Dendritic cell treated with granulocyte-macrophage colony-stimulating factor and Interleukin-4, amounts not matched to agents 40 ng/mL and 50 ng/mL, for 4 days (primary cell): ENCODE data around the gene TMTC1.

Source experiments
- H3K27ac Mint-ChIP-seq: one replicate; pipeline ENCODE4 v1.8.0; 2022; ENCODE audit warnings: mild to moderate bottlenecking, mixed read lengths
- H3K27me3 Mint-ChIP-seq: one replicate; pipeline ENCODE4 v1.8.0; 2022; ENCODE audit warnings: mild to moderate bottlenecking, mixed read lengths
- H3K36me3 Mint-ChIP-seq: one replicate; pipeline ENCODE4 v1.8.0; 2022; ENCODE audit warnings: low read depth, mixed read lengths
- H3K4me1 Mint-ChIP-seq: one replicate; pipeline ENCODE4 v1.8.0; 2022; ENCODE audit warnings: low read depth, mixed read lengths
- H3K4me3 Mint-ChIP-seq: one replicate; pipeline ENCODE4 v1.8.0; 2022; ENCODE audit warnings: mild to moderate bottlenecking, moderate library complexity, mixed read lengths
- H3K9me3 Mint-ChIP-seq: one replicate; pipeline ENCODE4 v1.8.0; 2022; ENCODE audit warnings: mixed read lengths
- intact Hi-C: fragments of 100-400 bp; cut with micrococcal nuclease; formaldehyde crosslinking; loops from one replicate; pipeline ENCODE4 v1.15.0; 2022

Gene TMTC1

DNA sequence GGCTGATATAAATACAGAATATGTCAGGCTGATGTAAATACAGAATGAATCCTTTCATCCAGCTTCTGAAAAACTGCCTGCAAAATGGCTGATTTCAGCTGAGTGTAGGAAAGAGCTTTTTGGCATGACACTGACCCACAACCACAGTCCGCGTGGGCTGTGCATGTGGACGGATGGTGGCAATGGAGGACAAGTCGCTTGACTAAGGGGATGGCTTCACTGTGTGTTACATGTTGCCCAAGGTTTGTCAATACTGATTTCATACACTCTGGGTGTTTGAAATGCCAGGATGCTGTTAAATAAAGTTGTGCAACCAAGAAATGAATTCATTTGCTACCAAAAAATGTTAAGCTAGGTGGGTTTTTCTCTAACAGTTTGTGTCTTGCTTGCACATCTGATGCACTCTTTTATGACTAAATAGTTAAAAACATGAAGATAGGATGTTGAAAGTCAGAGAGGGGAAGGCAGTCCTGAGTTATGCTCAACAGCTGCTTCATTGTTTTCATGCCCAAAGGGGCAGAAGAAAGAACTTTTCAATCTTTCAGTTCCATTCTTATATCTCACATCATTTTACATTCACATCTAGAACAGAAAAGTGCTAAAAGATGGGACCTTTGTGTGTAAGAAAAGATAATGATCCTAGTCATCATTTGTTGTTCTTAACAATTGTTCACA lies 249.8 kb downstream of the TMTC1 start:
- no peaks in the 10 kb centered on the region for H3K9me3 Mint-ChIP-seq
- no peaks in the 10 kb centered on the region for H3K4me1 Mint-ChIP-seq
- H3K27me3 Mint-ChIP-seq: peaks cover 2% of the 10 kb centered on the region
- intact Hi-C loops: no loop called here
- no peak overlapping the region for H3K4me3 Mint-ChIP-seq
- H3K27ac Mint-ChIP-seq: no peak overlapping the region
- H3K36me3 Mint-ChIP-seq: peaks cover 6% of the 10 kb centered on the region

GRCh38 chr12:29531471-29531870 lies 252.3 kb downstream of the TMTC1 start:
- Mint-ChIP-seq H3K36me3 (peaks cover 6% of the 10 kb centered on the region), H3K4me3 (no peak overlapping the region), H3K27me3 (peaks cover 2% of the 10 kb centered on the region), H3K9me3 (no peaks in the 10 kb centered on the region), H3K27ac (no peak overlapping the region), H3K4me1 (no peaks in the 10 kb centered on the region)
- intact Hi-C loops: no loop called here

DNA sequence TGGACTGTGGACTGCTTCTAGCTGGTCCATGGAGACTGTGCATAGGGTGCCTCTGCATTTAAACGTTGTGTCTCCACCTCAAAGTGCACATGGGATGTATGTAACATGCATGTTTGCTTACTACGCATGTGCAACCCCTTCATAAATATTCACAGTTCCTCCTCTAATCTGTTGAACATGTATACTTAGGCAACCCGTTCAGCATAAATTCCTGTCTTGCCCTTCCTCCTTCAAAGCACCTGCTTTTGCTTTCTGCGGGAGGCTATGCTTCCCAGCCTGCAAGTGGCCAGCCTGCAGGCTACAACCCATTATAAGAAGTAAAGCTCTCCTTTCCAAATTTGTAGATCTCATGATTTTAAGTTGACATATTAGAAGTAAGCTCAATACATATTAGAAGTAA lies 253.3 kb downstream of the TMTC1 start:
- Mint-ChIP-seq H3K36me3 (peaks cover 6% of the 10 kb centered on the region), H3K27me3 (peaks cover 2% of the 10 kb centered on the region), H3K4me1 (no peaks in the 10 kb centered on the region), H3K4me3 (no peak overlapping the region), H3K27ac (no peak overlapping the region), H3K9me3 (no peaks in the 10 kb centered on the region)
- intact Hi-C loops: no loop called here

DNA sequence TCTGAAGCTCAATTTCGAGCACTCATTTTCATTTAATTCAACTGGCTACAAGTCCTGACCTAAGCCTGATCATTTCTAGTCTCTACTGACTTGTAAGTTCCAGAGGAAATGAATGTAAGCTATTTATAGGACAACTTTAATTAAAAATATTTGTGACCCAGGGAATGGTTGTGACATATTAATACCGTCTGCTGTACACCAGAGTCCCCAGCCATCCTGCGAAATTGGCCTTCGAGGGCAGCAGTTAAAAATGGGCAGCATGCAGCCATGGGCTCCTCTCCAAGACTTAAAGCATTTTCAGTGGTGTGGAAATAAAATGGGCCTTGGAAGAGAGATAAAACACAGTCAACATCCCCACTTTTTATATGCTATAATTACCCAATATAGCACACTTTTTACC lies 255.6 kb downstream of the TMTC1 start:
- intact Hi-C loops: no loop called here
- no peaks in the 10 kb centered on the region for H3K9me3 Mint-ChIP-seq

GRCh38 chr12:29521951-29522350 lies 261.8 kb downstream of the TMTC1 start:
- H3K4me1 Mint-ChIP-seq: no peaks in the 10 kb centered on the region
- no peaks in the 10 kb centered on the region for H3K9me3 Mint-ChIP-seq
- H3K36me3 Mint-ChIP-seq: peaks cover 14% of the 10 kb centered on the region
- no peaks in the 10 kb centered on the region for H3K27me3 Mint-ChIP-seq
- H3K27ac Mint-ChIP-seq: no peak overlapping the region
- H3K4me3 Mint-ChIP-seq: no peak overlapping the region
- intact Hi-C loops: no loop called here

More for the DNA sequence above, 255.6 kb downstream of the TMTC1 start:
- peaks cover 2% of the 10 kb centered on the region for H3K27me3 Mint-ChIP-seq
- H3K4me1 Mint-ChIP-seq: no peaks in the 10 kb centered on the region
- no peak overlapping the region for H3K4me3 Mint-ChIP-seq
- peaks cover 6% of the 10 kb centered on the region for H3K36me3 Mint-ChIP-seq
- no peak overlapping the region for H3K27ac Mint-ChIP-seq

DNA sequence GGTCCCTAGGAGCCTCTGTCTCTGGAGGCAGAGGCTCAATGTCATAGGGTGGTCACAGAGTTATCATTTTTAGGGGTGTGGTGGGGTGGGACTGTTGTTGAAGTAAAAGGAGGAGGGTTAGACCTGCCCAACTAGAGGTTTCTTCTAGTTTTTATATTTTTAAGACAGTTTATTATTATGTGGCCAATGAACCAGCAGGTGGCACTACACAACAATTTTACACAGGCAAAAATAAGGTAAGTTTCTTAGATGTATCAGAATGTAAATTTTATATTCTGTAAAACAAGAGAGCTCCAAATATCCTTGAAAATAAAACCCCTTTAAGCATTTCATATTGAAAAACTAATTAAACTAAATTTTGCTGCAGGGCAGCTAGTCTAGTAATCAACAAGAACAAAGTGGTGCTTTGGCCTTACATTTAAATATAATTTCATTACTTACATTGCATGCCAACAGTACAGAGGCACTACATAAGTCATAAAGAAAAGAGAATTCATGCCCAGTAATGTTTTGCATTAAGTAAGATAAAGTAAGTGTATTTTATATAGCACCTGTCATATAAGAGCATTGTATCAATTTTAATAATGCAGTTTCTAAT lies 264.1 kb downstream of the TMTC1 start:
- peaks cover 2% of the 10 kb centered on the region for H3K27me3 Mint-ChIP-seq
- no peaks in the 10 kb centered on the region for H3K4me1 Mint-ChIP-seq
- intact Hi-C loops: loop anchor here (1.0 kb wide), 1 partner anchor 1288 kb away; no protein-coding TSS in a partner anchor
- H3K4me3 Mint-ChIP-seq: no peak overlapping the region
- no peaks in the 10 kb centered on the region for H3K9me3 Mint-ChIP-seq
- peaks cover 29% of the 10 kb centered on the region for H3K36me3 Mint-ChIP-seq
- H3K27ac Mint-ChIP-seq: no peak overlapping the region

- Mint-ChIP-seq H3K36me3 (peaks cover 42% of the 10 kb centered on the region), H3K27ac (no peak overlapping the region), H3K4me3 (no peak overlapping the region), H3K9me3 (no peaks in the 10 kb centered on the region), H3K27me3 (peaks cover 2% of the 10 kb centered on the region), H3K4me1 (no peaks in the 10 kb centered on the region)
- intact Hi-C loops: no loop called here
Measured at GRCh38 chr12:29518407-29518806, 265.3 kb downstream of the TMTC1 start.

DNA sequence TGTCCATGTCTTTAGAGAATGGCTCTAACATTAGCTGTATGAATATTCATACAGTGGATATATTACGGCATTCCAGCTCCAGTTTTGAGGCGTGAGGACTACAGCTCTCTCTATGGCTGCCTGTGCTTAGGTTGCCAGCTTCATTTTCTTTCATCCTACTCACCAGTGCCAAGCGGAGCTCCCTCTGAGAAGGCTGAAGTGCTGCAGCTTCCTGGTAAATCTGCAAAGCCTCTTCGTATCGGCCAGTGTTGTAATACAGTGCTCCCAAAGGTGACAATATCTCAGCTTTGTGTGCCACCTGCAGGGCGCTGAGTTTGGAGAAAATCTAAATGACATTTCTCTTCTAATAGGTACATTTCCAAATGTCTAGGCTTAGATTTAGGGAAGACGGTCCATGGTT lies 266.5 kb downstream of the TMTC1 start:
- intact Hi-C loops: no loop called here
- no peak overlapping the region for H3K4me3 Mint-ChIP-seq
- peaks cover 43% of the 10 kb centered on the region for H3K36me3 Mint-ChIP-seq
- H3K27me3 Mint-ChIP-seq: peaks cover 2% of the 10 kb centered on the region
- no peaks in the 10 kb centered on the region for H3K4me1 Mint-ChIP-seq
- H3K9me3 Mint-ChIP-seq: no peaks in the 10 kb centered on the region
- H3K27ac Mint-ChIP-seq: no peak overlapping the region

DNA sequence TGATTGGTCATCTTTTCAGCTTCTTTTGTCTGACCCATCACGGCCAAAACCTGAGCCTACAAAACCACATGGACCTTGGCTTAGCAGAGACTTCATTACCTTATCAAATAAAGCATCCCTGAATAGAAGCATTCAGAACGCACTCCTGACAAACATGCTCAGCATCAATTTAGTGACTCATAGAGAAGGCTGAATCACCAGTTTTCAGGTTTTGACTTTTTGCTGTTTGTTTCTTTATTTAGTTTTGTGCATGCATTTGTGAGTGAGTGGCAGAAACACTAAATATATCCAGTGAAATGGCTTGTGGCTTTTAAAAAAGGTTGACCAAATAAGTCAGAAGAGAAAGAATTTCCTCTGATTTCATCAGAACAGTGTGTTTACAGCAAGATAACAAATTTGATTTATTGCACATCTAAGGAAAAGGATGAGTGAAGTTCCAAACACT lies 267.3 kb downstream of the TMTC1 start:
- no peak overlapping the region for H3K4me3 Mint-ChIP-seq
- H3K27ac Mint-ChIP-seq: no peak overlapping the region
- H3K27me3 Mint-ChIP-seq: peaks cover 2% of the 10 kb centered on the region
- H3K4me1 Mint-ChIP-seq: no peaks in the 10 kb centered on the region
- H3K36me3 Mint-ChIP-seq: peaks cover 43% of the 10 kb centered on the region
- no peaks in the 10 kb centered on the region for H3K9me3 Mint-ChIP-seq
- intact Hi-C loops: no loop called here

DNA sequence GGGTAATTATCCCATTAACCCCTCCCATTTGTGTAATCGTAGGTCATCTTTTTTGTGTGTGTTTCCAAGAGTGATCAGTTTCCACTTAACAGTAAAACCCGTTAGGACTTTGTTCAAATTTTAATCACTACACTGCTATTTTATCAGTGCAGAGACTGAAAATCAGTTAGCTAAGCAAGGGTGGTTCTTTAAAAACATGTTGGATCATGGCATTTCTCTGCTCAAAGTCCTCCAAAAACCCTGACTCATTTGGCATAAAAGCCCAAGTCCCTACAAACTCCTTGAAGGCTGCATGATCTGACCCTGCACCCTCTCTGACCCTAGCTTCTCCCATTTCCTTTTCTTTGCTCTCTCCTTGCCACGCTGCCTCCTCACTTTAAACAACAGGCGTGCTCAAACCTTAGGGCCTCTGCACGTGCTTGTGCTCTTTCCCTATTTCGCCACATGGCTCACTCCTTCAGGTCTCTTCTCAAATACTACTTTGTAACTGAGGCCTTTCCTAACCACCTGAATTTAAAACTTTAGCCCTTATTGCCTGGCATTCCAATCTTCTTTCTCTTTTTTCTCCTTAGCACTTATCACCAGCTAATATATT lies 273.1 kb downstream of the TMTC1 start:
- peaks cover 47% of the 10 kb centered on the region for H3K36me3 Mint-ChIP-seq
- no peak overlapping the region for H3K4me3 Mint-ChIP-seq
- peaks cover 2% of the 10 kb centered on the region for H3K27me3 Mint-ChIP-seq
- no peaks in the 10 kb centered on the region for H3K4me1 Mint-ChIP-seq
- H3K27ac Mint-ChIP-seq: no peak overlapping the region
- H3K9me3 Mint-ChIP-seq: no peaks in the 10 kb centered on the region
- intact Hi-C loops: no loop called here

GRCh38 chr12:29509503-29509902 lies 274.2 kb downstream of the TMTC1 start:
- no peaks in the 10 kb centered on the region for H3K4me1 Mint-ChIP-seq
- intact Hi-C loops: no loop called here
- peaks cover 39% of the 10 kb centered on the region for H3K36me3 Mint-ChIP-seq
- no peak overlapping the region for H3K4me3 Mint-ChIP-seq
- H3K27me3 Mint-ChIP-seq: no peaks in the 10 kb centered on the region
- H3K27ac Mint-ChIP-seq: no peak overlapping the region
- no peaks in the 10 kb centered on the region for H3K9me3 Mint-ChIP-seq

DNA sequence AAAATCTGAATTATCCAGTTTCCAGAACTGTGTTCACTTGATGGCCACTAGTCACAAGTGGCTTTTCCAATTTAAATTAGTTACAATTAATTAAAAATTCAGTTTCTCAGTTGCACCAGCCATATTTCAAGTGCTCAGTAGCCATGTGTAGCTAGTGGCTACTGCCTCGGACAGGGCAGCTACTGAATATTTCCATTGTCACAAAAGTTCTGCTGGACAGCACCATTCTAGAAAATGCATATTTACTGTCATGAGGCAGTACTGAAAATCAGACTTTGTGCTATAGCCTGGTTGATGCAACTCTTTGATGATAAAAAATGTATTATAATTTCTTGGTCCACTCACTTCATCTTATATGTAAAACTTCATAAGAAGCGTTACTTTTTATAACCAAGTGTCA lies 274.8 kb downstream of the TMTC1 start:
- Mint-ChIP-seq H3K4me3 (no peak overlapping the region), H3K36me3 (peaks cover 39% of the 10 kb centered on the region), H3K27me3 (no peaks in the 10 kb centered on the region), H3K27ac (no peak overlapping the region), H3K4me1 (no peaks in the 10 kb centered on the region), H3K9me3 (no peaks in the 10 kb centered on the region)
- intact Hi-C loops: no loop called here

DNA sequence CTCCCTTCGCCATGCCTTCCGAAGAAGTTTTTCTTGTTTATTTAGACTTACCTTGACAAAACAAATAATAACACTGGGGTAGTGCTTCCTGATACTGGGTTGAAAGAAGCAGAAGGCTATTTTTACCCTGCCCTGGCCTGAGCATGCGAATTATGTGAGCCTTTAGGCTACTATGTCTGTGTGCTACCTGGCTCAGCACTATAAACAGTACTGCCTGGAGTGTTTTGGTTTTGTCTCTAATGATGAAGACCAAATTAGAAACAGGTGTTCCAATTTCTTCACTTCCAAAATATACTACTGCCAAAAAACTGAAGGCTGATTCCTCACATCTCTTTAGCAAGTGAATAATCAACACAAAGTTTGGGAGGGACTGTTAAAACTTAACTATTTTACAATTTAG lies 278.6 kb downstream of the TMTC1 start:
- peaks cover 36% of the 10 kb centered on the region for H3K36me3 Mint-ChIP-seq
- no peaks in the 10 kb centered on the region for H3K9me3 Mint-ChIP-seq
- H3K4me1 Mint-ChIP-seq: no peaks in the 10 kb centered on the region
- peaks cover 1% of the 10 kb centered on the region for H3K27me3 Mint-ChIP-seq
- no peak overlapping the region for H3K27ac Mint-ChIP-seq
- H3K4me3 Mint-ChIP-seq: no peak overlapping the region
- intact Hi-C loops: no loop called here

DNA sequence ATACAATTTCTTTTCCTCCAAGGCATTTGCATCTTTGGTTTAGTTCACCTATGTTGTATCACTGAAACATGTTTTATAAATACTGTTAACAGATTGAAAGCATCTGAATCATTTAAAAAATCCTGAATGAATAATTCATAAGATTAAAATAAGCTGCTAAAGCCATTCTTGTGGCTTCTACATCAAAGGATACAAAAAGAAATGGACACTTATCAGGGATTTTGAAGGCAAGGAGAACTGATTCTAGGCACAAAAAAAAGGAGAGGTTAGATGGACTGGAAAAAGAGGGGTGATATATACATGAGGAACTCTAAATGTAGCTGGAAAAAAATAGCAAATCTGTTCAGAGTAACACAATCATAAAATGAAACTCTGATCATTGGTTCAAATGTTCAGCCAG lies 280.5 kb downstream of the TMTC1 start:
- H3K36me3 Mint-ChIP-seq: peaks cover 31% of the 10 kb centered on the region
- H3K27ac Mint-ChIP-seq: no peak overlapping the region
- no peak overlapping the region for H3K4me3 Mint-ChIP-seq
- H3K9me3 Mint-ChIP-seq: no peaks in the 10 kb centered on the region
- no peaks in the 10 kb centered on the region for H3K4me1 Mint-ChIP-seq
- peaks cover 1% of the 10 kb centered on the region for H3K27me3 Mint-ChIP-seq
- intact Hi-C loops: no loop called here
